ENCODE results near the gene FGGY.
"Not testable (repeated sequence)": the region's sequence is repeated elsewhere in the genome, so short reads cannot be mapped to it uniquely, and the experiment has no call there.

Gene FGGY

GRCh38 chr1:59482986-59483385 lies 186.1 kb downstream of the FGGY start:
- no peak for DNase-seq (ENCODE audit: low read depth in 2 of 2)

- peak; percentile 89 to 91 for DNase-seq (ENCODE audit: low read depth in 2 of 2)
Measured at GRCh38 chr1:59484096-59484495, 187.2 kb downstream of the FGGY start.

DNA sequence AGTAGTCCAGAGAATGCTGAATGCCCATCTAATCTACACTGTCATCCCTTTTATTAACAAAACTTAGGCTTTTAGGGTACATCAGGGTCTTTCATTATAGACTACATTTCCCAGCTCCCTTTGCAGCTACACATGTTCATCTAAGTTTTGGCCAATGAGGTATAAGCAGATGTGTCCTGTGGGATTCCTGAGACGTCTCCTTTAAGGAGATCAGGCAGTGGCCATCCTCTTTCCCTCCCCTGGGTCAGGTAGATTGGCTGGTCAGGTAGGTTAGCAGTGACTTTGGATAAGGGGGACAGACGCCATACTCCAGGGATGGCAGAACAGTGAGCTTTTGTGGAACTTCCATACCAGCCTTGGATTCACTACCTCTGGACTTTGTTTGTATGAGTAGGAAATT lies 188.3 kb downstream of the FGGY start:
- DNase-seq (ENCODE audit: low read depth in 2 of 2): no peak

DNA sequence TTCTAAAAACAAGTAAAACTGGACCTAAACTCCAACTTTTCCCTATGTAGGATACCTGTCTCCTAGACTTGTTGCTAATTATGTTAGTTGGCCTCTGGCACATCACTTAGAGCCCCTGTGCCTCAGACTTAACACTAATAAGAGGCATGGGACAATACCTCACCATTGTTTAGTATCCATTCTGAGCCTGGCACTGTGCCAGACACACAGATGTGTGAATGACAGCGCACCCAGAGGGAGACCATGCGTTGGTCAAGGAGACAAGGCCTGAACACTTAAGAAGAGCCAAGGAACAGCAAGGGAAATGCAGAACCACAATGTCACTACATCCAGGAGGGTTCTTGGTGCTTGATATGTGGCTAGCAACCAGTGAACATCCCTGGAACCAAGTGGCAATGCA lies 189.1 kb downstream of the FGGY start:
- DNase-seq (ENCODE audit: low read depth in 2 of 2): no peak

GRCh38 chr1:59486615-59487014 lies 189.7 kb downstream of the FGGY start:
- DNase-seq (ENCODE audit: low read depth in 2 of 2): no peak

DNA sequence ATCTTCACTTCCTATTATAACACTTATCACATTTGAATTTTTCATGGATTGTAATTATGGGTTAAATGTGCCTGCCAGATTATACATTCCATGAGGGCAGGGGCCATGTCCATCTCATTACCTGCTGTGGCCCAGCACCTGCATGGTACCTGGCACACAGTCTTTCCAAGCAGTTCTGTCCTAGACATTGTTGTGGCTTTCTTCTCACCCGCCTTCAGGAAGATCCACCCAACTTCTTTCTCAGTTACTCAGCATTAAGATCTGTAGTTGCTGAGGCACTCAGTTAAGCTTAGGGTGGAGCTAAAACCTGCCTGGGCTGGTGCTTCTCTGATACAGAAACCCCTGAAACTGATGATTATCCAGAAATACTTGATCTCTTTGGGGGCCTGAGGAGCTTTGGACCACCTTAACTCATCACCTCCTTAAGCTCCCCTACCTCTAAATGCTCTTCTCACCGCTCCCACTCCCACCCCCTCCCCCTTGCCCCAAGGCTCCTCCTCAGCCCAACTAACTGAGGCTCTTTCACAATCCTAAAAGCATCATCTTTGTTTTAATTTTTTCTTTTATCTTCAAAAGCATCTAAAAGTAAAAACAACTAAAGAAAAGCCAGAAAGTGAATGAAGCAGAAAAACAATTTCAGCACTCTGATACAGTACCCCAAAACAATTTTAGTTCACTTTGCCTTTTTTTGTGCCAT lies 190.6 kb downstream of the FGGY start:
- DNase-seq (ENCODE audit: low read depth in 2 of 2): no peak

- no peak for DNase-seq (ENCODE audit: low read depth in 2 of 2)
Measured at GRCh38 chr1:59492500-59492899, 195.6 kb downstream of the FGGY start.

DNA sequence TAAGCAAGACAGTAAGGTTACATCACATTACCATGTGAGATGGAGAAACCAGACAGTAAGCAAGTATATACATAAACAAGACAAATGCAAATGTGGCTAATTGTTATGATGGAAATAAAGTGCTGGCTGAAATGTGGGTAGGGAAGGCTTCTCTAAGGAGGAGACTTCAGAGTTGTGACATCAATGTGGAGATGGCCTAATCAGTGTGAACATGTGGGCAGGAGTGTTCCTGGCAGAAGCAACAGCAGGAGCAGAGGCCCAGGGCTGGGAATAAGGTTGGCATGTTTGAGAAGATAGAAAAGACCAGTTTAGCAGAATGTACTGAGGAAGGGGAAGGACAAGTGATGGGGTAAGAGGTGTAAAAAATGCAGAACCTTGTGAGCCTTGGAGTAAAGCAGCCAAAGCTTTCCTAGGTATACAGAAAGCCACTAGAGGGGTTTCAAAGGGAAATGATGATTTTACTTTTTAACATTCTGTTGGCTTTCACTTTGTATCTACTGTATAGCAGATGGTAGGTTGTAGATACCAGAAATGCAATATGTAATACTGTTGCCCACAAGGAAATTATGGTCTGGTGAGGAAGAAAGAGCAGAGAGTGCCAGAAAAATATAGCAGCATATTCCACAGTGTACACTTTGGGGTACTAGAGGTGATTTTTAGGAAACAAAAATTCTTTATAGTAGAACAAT lies 197.4 kb downstream of the FGGY start:
- no peak for DNase-seq (ENCODE audit: low read depth in 2 of 2)

GRCh38 chr1:59496156-59496555 lies 199.3 kb downstream of the FGGY start:
- not testable (repeated sequence) for DNase-seq (ENCODE audit: low read depth in 2 of 2)

- DNase-seq (ENCODE audit: low read depth in 2 of 2): no peak
Measured at GRCh38 chr1:59497616-59498015, 200.7 kb downstream of the FGGY start.

DNA sequence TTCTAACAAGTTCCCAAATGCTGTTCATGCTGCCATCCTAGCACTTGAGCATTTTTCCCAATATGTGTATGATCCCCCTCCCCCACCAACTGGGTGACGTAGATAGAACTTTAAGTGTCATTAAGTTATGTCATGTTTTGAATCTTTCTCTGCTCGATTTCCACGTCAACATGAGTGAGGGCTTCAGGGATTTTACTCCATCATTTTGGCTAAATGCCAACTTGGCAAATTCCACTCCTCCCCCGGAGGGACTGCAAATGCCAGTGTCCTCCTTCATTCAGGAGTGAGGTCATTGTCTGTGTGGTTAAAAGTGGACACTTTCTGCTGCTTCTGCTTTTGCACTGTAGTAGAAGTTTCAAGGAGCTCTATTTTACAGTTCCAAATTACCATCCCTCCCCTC lies 201.7 kb downstream of the FGGY start:
- no peak for DNase-seq (ENCODE audit: low read depth in 2 of 2)

- DNase-seq (ENCODE audit: low read depth in 2 of 2): no peak
Measured at GRCh38 chr1:59499273-59499942, 202.5 kb downstream of the FGGY start.

DNA sequence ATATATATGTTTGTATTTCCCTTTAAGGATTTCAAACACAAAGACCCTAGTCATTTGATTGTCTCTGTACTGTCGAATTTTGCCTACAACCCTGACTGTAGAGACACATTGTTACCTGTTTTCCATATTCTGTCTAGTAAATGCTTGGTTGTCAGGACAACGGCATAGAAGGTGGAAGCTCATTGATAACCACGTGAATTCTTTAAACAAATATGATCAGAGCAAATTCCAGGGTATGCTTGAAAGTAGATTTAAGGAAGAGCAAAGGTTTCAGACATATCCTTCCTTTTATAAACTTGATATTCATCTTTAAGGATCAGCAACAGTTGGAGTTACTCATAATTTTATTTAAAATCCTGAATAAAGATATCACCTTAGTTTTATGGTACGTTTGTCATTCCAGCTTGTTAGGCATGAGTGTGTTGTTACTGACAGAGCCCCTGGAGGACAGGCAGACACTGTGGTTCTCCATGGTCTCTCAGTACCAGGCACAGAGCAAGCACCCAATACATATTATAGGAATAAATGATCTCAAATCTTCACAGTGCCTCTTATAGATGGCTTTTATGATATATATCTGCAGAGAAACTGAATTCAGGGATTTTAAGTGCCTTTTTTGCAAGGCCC lies 203.2 kb downstream of the FGGY start:
- DNase-seq (ENCODE audit: low read depth in 2 of 2): no peak

DNA sequence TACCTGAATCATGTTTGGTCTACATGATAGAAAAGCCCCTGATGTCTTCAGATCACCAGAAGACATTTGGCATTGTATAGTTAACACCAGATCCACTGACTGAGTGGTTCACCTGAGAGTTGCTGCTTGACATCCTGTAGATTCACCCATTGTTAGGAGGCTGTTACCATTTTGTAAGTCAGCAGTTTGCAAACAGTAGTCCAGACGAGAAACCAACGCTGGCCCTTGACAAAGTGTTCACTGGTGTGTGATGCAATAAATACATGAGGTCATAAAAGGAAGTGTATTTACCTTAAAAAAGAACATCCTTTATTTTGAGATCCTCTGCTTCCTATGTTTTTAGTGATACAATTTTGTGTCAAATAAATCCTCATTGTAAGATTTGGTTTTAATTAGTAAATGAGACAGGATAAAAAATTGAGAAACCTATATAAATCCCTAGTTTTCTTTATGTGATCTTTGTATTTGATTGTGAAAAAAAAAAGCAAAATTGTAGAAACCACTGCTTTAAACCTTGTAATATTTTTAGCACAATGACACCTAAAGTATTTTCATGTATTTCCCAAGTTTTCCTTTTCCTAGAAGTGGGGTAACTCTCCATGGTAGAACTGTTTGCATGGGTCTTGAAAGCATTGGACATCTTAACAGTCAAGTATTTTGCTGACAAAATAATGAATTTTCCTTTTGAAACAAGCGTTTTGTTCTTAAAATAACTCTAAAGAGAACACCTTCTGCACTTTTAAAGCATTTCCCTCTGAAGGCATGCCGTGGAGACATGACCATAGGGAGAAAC lies 204.3 kb downstream of the FGGY start:
- no peak for DNase-seq (ENCODE audit: low read depth in 2 of 2)

DNA sequence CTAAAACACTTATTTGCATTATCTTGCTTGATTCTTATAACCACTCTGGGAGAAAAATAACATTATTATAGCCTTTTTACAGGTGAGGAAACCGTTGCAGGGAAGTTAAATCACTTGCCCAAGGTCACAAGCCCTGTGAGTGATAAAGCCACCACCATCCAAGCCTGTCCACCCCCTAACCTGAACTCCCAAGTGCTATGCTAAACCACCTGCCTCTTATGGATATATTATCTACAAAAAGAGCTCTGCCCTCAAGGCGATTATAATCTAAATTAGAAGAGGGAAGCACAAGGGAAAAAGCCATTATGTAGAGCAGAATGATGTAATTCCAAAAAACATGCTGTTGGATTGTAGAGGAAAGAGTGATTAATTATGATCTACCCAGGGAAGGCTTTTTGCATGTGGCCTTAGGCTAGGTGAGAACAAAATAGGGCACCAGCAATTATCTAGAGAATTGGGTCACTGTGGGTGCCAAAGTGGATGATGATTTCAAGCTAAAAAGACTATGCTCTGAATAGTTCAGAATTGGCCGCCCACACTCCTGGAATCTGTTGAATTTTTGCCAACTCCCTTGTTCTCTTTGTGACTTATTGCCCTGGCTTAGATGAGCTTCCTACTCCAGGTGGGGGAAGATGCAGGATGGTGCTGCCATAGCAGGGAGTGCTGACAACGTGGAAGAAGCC lies 205.3 kb downstream of the FGGY start:
- DNase-seq (ENCODE audit: low read depth in 2 of 2): no peak

DNA sequence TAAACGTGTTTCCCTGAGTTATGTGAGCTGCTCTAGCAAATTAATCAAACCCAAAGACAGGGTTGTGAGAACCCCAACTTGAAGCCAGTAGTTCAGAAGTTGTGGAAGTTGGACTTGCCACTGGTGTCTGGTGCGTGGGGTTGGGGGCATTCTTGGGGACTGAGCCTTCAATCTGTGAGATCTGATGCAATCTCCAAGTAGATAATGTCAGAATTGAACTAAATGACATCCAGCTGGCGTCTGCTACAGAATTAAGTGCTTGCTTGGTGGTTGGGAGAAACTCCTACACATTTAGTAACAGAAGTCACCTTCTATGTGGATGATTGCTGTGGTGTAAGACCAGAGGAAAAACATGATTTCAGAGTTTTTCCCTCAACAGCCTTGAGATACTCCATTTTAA lies 207.4 kb downstream of the FGGY start:
- DNase-seq (ENCODE audit: low read depth in 2 of 2): no peak

DNA sequence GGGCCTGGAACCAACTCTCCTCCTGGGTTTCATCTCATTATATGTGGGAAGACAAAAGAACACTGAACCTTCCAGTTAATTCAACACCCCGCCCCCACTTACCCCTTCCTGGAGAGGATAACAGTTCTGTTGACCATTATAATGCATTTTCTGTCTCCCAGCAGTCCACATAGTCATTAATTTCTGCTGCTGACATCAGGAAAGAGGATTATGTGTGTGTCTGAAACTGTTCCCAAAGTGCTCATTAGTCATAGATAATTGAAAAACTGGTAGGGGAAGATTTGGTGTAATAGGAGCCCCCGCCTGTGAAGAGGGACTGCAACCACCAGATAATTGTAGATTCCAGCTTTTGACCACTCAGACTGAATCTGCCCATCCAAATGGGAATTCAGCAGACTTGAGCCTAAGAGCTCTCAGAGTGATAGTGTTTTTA lies 208.7 kb downstream of the FGGY start:
- peak; percentile 64 to 67 for DNase-seq (ENCODE audit: low read depth in 2 of 2)

DNA sequence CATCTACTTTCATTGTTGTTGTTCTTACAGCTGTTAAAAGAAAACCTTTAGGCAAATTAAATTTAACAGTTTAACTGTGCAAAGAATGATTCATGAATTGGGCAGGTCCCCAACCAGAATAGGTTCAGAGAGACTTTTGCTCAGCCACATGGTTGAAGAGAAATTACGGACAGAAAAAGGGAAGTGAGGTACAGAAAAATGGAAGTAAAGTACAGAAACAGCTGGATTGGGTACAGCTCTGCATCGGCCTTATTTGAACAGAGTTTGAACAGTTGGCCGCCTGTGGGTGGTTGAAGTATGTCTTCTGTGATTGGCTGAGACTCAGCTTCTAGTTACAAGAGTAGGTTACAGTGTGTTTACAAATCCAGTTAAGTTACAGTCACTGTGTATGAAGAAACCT lies 210.1 kb downstream of the FGGY start:
- no peak for DNase-seq (ENCODE audit: low read depth in 2 of 2)

DNA sequence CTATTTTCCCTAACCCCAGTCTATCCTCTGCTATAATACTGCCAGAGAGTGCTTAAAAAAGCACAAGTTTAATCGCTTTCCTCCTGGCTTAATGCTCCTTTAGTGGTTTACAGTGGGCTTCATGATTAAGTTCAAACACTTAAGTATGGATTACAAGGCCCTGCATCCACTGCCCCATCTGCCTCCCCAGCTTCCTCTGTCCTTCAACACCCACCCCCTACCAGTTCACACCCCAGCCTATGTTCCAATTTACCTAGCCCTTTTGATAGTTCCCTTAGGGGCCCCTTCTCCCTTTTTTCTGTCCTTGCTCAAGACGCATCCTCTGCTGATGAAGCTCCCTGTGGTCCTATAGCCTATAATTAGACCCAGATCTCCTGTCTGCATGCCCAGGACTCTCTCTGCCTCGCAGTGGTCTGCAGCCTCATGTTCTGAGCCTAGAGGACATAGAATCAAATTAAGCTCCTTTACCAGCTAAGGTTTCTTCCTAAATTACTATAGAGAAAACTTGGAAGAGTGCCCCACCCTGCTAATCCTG lies 212.5 kb downstream of the FGGY start:
- no peak for DNase-seq (ENCODE audit: low read depth in 2 of 2)

- DNase-seq (ENCODE audit: low read depth in 2 of 2): no peak
Measured at GRCh38 chr1:59510249-59510648, 213.4 kb downstream of the FGGY start.
